ENCODE results near the gene PPP2R3B.
"Not testable (repeated sequence)": the region's sequence is repeated elsewhere in the genome, so short reads cannot be mapped to it uniquely, and the experiment has no call there.

PPP2R3B gene

GRCh38 chrX:352582-353314 is 34.0 kb downstream of the PPP2R3B start:
- DNase-seq (ENCODE audit: low spot score) = no peak

DNA sequence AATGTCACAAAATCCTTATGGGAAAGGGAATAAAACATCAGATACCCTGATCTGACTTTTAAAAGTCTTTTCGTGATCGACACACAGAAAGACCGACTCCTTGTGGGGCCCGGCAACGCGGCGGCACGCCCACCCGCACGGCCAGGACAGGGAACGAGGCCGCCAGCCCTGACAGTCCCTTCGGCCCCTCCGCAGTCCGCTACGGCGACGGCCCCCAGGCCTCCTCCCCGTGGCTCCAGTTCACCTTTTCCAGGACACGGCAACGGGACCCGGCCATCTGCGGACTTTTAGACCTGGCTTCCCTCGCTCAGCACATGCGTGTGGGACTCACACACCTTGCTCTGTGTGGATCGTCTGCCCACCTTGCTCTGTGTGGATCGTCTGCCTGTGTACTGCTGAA is 34.5 kb downstream of the PPP2R3B start:
- DNase-seq (ENCODE audit: low spot score) = no peak

DNA sequence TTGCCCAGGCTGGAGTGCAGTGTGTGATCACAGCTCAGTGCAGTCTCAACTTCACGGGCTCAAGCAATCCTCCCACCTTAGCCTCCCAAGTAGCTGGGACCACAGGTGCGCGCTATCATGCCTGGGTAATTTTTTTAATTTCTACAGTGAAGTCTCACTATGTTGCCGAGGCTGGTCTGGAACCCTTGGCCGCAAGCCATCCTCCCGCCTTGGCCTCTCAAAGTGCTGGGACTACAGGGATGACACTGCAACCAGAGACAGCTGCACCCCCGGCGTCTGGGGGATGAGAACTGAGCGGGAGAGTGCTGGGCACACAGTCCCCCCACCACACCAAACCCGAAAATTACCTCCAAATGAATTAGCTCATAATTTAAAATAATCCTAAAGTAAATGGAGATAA is 35.0 kb downstream of the PPP2R3B start:
- no peak for DNase-seq (ENCODE audit: low spot score)

DNA sequence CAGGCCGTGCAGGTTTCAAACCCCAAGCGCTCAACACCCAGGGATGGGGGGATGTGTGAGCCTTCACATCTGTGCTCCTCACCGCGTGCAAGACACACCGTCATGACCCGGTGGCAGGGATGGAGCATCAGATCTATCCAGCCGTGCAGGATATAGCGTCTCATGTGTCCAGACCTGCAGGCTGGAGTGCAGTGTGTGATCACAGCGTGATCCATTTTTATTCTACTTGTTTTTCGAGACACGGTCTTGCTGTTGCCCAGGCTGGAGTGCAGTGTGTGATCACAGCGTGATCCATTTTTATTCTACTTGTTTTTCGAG is 35.4 kb downstream of the PPP2R3B start:
- not testable (repeated sequence) for DNase-seq (ENCODE audit: low spot score)

DNA sequence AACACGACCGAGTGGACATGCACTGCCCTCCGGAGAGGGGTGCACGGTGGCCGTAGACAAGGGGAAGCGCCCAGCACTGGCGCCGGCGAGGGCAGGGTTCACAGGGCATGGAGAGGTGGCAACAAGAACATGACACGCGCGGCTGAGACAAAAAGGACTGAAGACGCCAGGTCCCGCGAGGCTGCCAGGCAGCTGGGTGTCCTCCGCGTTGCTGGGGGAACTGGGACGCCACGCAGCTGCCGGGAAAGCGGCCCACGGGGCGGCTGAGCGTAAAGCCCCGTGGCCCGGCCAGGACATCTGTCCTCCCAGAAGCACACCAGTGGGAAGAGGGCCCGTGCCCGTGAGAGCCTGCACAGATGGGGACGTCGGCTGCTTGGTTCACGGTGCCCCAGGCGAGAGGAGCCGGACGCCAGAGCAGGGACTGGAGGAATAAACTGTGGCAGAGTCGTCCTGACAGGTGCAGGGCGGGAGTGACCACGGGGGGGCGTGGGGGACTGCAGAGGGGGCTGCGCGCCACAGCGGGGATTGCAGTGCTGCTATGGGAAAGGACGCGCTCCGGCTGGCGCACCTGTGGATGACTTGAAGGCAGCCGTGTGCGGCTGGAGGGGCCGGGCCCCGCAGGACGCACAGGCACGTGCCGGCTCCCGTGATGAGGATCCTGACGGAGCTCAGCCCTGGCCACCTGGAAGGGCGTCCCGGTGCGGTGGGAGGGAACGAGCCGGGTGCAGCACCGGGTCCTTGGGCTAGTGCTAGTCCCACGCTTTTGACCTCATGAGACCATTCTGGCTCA is 36.0 kb downstream of the PPP2R3B start:
- DNase-seq (ENCODE audit: low spot score) = no peak

- no peak for DNase-seq (ENCODE audit: low spot score)
Observed at GRCh38 chrX:350148-350533, 36.6 kb downstream of the PPP2R3B start.

GRCh38 chrX:349702-350101 is 37.0 kb downstream of the PPP2R3B start:
- DNase-seq (ENCODE audit: low spot score) = no peak

DNA sequence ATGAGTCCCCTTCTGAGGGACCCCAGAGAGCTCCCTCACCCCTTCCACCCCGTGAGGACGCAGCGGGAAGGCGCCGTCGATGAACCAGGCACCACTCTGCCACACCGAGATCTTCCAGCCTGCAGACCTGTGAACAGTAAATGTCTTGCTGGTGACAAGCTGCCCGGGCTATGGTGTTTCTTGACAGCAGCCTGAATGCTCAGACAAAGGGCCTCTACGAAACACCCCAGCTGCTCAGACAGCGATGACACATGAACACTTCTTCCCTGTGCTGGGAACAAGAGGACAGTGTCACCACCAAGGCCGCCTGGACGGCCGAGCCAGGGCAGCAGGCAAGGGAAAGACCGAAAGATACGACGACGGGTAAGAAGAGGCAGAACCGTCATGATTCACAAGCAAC is 37.5 kb downstream of the PPP2R3B start:
- no peak for DNase-seq (ENCODE audit: low spot score)

- no peak for DNase-seq (ENCODE audit: low spot score)
Observed at GRCh38 chrX:348461-349117, 38.1 kb downstream of the PPP2R3B start.

DNA sequence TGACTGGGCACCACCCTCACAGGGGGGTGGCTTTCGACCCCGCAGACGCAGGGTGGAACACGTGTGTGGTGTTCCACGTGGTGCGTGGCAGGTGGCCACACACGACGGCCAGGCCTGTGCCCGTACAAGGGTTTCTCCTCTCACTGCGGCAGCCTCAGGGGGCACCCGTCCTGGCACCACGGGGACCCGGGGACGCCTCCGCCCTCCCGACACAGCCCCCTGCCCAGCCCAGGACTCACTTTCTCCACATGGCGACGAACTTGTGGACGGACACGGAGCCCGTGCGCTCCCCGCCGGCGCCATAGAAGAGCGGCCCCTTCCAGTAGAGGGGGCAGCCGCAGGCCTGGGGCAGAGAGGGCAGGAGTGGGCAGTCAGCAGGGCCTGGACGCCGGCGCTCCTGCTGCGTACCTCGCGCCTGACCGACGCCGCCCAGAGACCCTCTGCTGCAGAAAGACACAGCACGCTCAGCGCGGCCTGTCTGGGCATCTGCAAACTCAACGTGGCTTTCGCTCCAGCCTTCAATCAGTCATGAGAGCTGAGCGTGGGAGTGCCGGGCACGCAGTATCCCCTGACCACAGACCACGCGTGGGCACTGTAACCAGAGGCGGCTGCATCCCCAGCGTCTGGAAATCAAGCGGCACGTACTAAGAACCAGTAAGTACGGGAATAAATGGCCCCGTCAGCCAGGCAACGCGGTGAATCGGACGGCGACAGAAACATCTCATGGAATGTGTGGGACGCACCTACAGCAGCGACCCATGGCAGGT is 39.2 kb downstream of the PPP2R3B start:
- no peak for DNase-seq (ENCODE audit: low spot score)

DNA sequence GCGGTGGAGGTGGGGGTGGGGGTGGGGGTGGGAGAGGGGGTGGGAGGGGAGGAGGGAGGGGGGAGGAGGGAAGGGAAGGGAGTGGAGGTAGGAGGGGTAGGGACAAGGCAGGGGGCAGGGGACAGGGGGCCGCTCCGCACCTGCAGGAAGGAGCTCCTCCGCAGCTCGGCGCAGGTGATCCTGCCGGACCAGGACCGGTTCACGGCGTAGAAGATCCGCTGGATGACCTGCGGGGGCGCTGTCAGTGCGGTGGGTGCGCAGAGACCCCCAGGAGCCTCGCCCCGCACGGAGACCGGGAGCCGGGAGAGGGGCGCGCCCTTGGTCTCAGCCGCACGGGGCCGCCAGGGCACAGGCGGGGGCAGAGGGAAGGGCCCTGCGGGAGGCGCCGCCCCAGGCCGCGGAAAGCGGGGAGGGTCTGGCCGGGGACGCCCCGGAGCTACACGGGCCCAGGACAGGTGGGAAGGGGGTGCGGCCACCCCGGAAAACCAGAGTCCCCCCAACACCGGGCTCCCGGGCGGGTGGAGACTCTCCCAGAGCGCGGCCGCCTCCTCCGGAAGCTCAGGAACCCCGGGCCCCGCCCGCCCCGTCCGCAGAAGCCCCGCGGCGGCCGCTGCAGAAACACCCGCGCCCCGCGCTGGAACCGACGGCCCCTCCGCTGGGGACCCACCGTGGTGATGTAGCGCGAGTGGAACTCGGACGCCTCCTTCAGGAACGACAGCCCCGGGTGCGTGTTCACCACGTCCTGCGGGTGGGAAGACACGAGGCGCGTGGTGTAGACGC is 40.5 kb downstream of the PPP2R3B start:
- DNase-seq (ENCODE audit: low spot score) = no peak

DNA sequence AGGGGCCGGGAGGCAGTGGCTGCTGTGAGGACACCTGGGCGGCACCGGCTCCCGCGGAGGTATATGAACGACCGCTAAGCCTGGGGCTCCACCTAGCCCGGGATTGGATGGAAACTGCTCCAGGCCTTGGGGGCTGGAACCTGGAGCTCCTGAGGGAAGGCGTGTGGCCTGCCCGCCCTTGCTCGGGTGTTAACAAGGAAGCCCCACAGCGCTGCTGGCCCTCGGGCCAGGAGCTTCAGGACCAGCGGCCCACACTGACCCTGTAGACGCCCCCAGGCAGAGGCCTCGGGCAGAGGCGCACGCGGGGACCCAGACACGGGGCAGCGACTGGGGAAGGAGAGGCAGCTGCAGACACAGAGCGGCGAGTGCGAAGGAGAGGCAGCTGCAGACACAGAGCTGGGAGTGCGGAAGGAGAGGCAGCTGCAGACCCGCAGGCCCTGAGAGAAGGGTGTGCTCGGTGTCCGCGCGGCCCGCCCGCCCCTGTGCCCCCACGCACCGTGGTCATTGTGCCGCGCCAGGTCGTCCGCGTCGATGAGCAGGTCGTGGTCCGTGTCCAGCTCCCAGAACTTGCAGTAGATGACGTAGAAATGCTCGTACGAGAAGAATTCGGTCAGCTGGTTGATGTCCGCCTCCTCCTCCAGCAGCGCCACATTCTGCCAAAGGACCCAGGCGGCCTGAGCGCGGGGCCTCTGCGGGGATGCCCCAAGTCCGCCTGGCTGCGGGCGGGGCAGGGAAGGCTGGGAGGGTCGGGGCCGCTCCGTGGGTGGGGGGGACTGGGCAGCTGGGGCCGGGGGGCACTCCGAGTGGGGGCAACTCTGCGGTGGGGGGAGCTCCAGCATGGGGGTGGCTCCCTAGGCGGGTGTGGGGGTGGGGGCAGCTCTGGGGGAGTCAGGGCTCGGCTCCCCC is 41.4 kb downstream of the PPP2R3B start:
- DNase-seq (ENCODE audit: low spot score) = no peak

GRCh38 chrX:344371-344901 is 42.3 kb downstream of the PPP2R3B start:
- no peak for DNase-seq (ENCODE audit: low spot score)

GRCh38 chrX:341541-342101 is 45.1 kb downstream of the PPP2R3B start:
- DNase-seq (ENCODE audit: low spot score) = no peak

GRCh38 chrX:340641-341423 is 45.9 kb downstream of the PPP2R3B start:
- no peak for DNase-seq (ENCODE audit: low spot score)

DNA sequence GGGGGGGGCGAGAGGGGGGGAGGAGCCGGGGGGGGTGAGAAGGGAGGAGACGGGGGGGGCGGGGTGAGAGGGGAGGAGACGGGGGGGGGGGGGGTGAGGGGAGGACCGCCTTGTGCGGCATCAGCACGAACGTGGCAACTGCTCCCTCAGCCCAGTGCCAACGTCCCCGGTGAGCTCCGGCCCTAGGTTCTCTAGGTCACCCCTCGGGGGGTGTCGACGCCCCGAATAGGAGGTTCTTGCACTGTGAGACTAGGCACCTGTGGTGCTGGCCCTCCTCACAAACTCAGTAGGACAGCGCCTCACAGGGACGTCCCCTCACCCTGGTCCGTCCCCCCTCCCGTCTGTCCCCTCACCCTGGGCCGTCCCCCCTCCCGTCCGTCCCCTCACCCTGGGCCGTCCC is 46.6 kb downstream of the PPP2R3B start:
- no peak for DNase-seq (ENCODE audit: low spot score)

GRCh38 chrX:338836-339400 is 47.8 kb downstream of the PPP2R3B start:
- DNase-seq (ENCODE audit: low spot score) = no peak

GRCh38 chrX:338281-338835 is 48.3 kb downstream of the PPP2R3B start:
- DNase-seq (ENCODE audit: low spot score) = no peak
